Keratinocyte (primary cell): ENCODE results near the gene NKX2-4.

ENCODE experiments used
- EZH2 ChIP-seq: IDR thresholded peaks from one replicate; pipeline ENCODE4 v1.6.1; 2012; ENCODE audit warnings: inconsistent platforms, mild to moderate bottlenecking, low read length, moderate library complexity
- TF ChIP-seq, protein P1 (sequence below), 3 experiments: IDR thresholded peaks in 1 of 3; conservative IDR thresholded peaks in 1 of 3; optimal IDR thresholded peaks in 1 of 3; 2 replicates in 2 of 3; 3 replicates in 1 of 3; pipeline versions ENCODE3 to v1.5.1; 2011; ENCODE audit warnings: low read length in 3 of 3, mild to moderate bottlenecking in 3 of 3, moderate library complexity in 2 of 3, control low read depth in 1 of 3, inconsistent platforms in 1 of 3; ENCODE audit not compliant: insufficient read depth in 2 of 3; ENCODE audit errors: extremely low read depth in 1 of 3

DNA sequence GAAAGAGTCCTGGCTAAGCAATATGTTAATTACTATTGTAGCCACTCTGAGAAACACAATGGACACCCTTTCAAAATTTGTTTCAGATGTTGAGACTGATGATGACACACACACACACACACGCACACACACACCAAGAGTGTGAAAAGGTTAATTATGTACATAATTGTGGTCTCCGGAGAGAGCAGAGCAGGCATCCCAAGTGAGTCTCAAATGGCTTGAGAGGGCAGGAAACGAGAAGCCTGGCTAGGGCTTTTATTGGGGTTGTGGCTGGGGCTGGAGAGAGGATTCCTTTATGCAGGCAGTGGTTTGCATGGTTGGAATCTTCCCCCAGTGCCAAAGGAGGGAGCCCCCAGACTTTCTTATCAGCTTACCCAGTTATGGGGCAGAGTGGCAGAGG, 38.2 kb upstream of the NKX2-4 start:
- TF ChIP-seq, protein P1, sequence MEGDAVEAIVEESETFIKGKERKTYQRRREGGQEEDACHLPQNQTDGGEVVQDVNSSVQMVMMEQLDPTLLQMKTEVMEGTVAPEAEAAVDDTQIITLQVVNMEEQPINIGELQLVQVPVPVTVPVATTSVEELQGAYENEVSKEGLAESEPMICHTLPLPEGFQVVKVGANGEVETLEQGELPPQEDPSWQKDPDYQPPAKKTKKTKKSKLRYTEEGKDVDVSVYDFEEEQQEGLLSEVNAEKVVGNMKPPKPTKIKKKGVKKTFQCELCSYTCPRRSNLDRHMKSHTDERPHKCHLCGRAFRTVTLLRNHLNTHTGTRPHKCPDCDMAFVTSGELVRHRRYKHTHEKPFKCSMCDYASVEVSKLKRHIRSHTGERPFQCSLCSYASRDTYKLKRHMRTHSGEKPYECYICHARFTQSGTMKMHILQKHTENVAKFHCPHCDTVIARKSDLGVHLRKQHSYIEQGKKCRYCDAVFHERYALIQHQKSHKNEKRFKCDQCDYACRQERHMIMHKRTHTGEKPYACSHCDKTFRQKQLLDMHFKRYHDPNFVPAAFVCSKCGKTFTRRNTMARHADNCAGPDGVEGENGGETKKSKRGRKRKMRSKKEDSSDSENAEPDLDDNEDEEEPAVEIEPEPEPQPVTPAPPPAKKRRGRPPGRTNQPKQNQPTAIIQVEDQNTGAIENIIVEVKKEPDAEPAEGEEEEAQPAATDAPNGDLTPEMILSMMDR (optimal IDR thresholded peaks at IDR 0.05 in 1 of 3, IDR thresholded peaks at IDR 0.05 in 1 of 3, conservative IDR thresholded peaks at IDR 0.05 in 1 of 3; ENCODE audit: extremely low read depth in 1 of 3, insufficient read depth in 2 of 3, low read length in 3 of 3) = no peak
- no peak for TF ChIP-seq EZH2
